Thyroid gland (tissue), 4 donors: ENCODE measurements around the gene OSMR. TPM values are rescaled to one million over a fixed set of nuclear protein-coding genes. Genes with fewer than 3 reads are reported as not detected.

Source experiments
- DNase-seq, 2 donors: peaks; one replicate each; pipeline ENCODE4 v3.0.0-alpha.2; 2019
- H3K27ac ChIP-seq, 3 donors: fragments of 200-600 bp; sonication (generic); 1 replicate in 2 of 3; 2 replicates in 1 of 3; pipeline ENCODE4 v1.5.1; 2016 to 2019; ENCODE audit warnings: mild to moderate bottlenecking in 1 of 3, moderate library complexity in 1 of 3
- H3K27me3 ChIP-seq: fragments of 200-600 bp; sonication (generic); one replicate; pipeline ENCODE4 v1.5.1; 2019
- H3K36me3 ChIP-seq, 2 donors: fragments of 200-600 bp; sonication (generic); one replicate each; pipeline ENCODE4 v1.5.1; 2016 to 2019
- H3K4me1 ChIP-seq, 2 donors: fragments of 200-600 bp; sonication (generic); one replicate each; pipeline ENCODE4 v1.5.1; 2017 to 2019
- H3K4me3 ChIP-seq, 3 donors: fragments of 200-600 bp; sonication (generic); replicated peaks in 1 of 3; 1 replicate in 2 of 3; 2 replicates in 1 of 3; pipeline ENCODE4 v1.5.1; 2016; ENCODE audit warnings: mild to moderate bottlenecking in 1 of 3
- H3K9me3 ChIP-seq: fragments of 200-600 bp; sonication (generic); one replicate; pipeline ENCODE4 v1.5.1; 2017
- CTCF ChIP-seq, 6 experiments: fragments of 200-600 bp in 3 of 6; fragments of 450-650 bp in 3 of 6; sonication (generic) in 3 of 6; IDR thresholded peaks; one replicate each; pipeline ENCODE4 v1.5.1; 2016 to 2019; ENCODE audit warnings: antibody characterized with exemption in 6 of 6, mild to moderate bottlenecking in 2 of 6, inconsistent platforms in 1 of 6, moderate library complexity in 1 of 6
- POLR2A ChIP-seq, 2 donors: fragments of 450-650 bp; IDR thresholded peaks; one replicate each; pipeline ENCODE4 v1.6.1; 2017; ENCODE audit warnings: antibody characterized with exemption in 2 of 2, mild to moderate bottlenecking in 2 of 2, moderate library complexity in 1 of 2
- WGBS, 2 donors: methylation state at CpG; one replicate each; pipeline ENCODE4 v1.1.5; 2017; 5-methylcytosine and 5-hydroxymethylcytosine counted together
- intact Hi-C: fragments of 100-400 bp; cut with DNase I; formaldehyde crosslinking; loops from one replicate; pipeline ENCODE4 v1.15.1; 2023
- total RNA-seq, 4 donors: library from RNA; depleted of rRNA; stranded (reverse); fragments of >200 nt; gene quantifications; one replicate each; pipeline ENCODE4 v1.2.3, GENCODE V29; 2016

The OSMR gene
- total RNA-seq, 4 donors from 2014 or later = 18.2 to 104 (median 33.9) TPM

GRCh38 chr5:38872826-38873225 lies 27.0 kb downstream of the OSMR start:
- Histone ChIP-seq H3K4me1 (peaks cover 0 to 16% of the 10 kb centered on the region in 2 donors), H3K27ac (no peak overlapping the region), H3K9me3 (no peaks in the 10 kb centered on the region), H3K27me3 (no peaks in the 10 kb centered on the region), H3K36me3 (peaks cover 0 to 5% of the 10 kb centered on the region in 2 donors), H3K4me3 (no peak overlapping the region)
- 97 to 98% methylated on average over 1 of the region's 1 CpG for WGBS, 2 donors
- no peak for TF ChIP-seq CTCF (IDR thresholded peaks at IDR 0.05)
- no peak for TF ChIP-seq POLR2A (IDR thresholded peaks at IDR 0.05)
- intact Hi-C loops = no loop called here
- no peak for DNase-seq

- intact Hi-C loops = no loop called here
- WGBS, 2 donors = 91 to 93% methylated on average over 5 of the region's 5 CpGs
- TF ChIP-seq CTCF (IDR thresholded peaks at IDR 0.05) (no peak), POLR2A (IDR thresholded peaks at IDR 0.05) (no peak)
- Histone ChIP-seq H3K36me3 (peaks cover 2 to 9% of the 10 kb centered on the region in 2 donors), H3K4me3 (no peak overlapping the region), H3K9me3 (no peaks in the 10 kb centered on the region), H3K27ac (no peak overlapping the region), H3K4me1 (peaks cover 0 to 16% of the 10 kb centered on the region in 2 donors), H3K27me3 (no peaks in the 10 kb centered on the region)
- no peak for DNase-seq
Observed at GRCh38 chr5:38874948-38875456, 29.2 kb downstream of the OSMR start.

GRCh38 chr5:38878391-38879077 lies 32.7 kb downstream of the OSMR start:
- intact Hi-C loops = no loop called here
- H3K4me1 ChIP-seq = peaks cover 0 to 2% of the 10 kb centered on the region in 2 donors
- no peak for DNase-seq
- no peaks in the 10 kb centered on the region for H3K9me3 ChIP-seq
- TF ChIP-seq POLR2A (IDR thresholded peaks at IDR 0.05) = no peak
- TF ChIP-seq CTCF (IDR thresholded peaks at IDR 0.05) = no peak
- H3K27ac ChIP-seq = no peak overlapping the region
- peaks cover 9 to 14% of the 10 kb centered on the region in 2 donors for H3K36me3 ChIP-seq
- no peak overlapping the region for H3K4me3 ChIP-seq
- WGBS, 2 donors = 92 to 93% methylated on average over 4 to 5 of the region's 5 CpGs
- no peaks in the 10 kb centered on the region for H3K27me3 ChIP-seq

GRCh38 chr5:38879078-38879460 lies 33.3 kb downstream of the OSMR start:
- no peak for TF ChIP-seq CTCF (IDR thresholded peaks at IDR 0.05)
- no peak for TF ChIP-seq POLR2A (IDR thresholded peaks at IDR 0.05)
- Histone ChIP-seq H3K27me3 (no peaks in the 10 kb centered on the region), H3K27ac (no peak overlapping the region), H3K9me3 (no peaks in the 10 kb centered on the region), H3K4me1 (peaks cover 0 to 2% of the 10 kb centered on the region in 2 donors), H3K36me3 (peaks cover 9 to 18% of the 10 kb centered on the region in 2 donors), H3K4me3 (no peak overlapping the region)
- intact Hi-C loops = no loop called here
- DNase-seq = no peak
- 95 to 96% methylated on average over 7 of the region's 7 CpGs for WGBS, 2 donors

- H3K9me3 ChIP-seq = no peaks in the 10 kb centered on the region
- H3K27me3 ChIP-seq = no peaks in the 10 kb centered on the region
- DNase-seq = no peak
- intact Hi-C loops = no loop called here
- no peak for TF ChIP-seq CTCF (IDR thresholded peaks at IDR 0.05)
- no peak for TF ChIP-seq POLR2A (IDR thresholded peaks at IDR 0.05)
- H3K36me3 ChIP-seq = peaks cover 15 to 38% of the 10 kb centered on the region in 2 donors
- H3K4me1 ChIP-seq = peaks cover 0 to 2% of the 10 kb centered on the region in 2 donors
- H3K4me3 ChIP-seq = no peak overlapping the region
- 66 to 77% methylated on average over 3 of the region's 3 CpGs for WGBS, 2 donors
- no peak overlapping the region for H3K27ac ChIP-seq
Observed at GRCh38 chr5:38883842-38884241, 38.0 kb downstream of the OSMR start.
